K562 (cell line): ENCODE data around the gene CDCA5. TPM values are rescaled to one million over a fixed set of nuclear protein-coding genes. Genes with fewer than 3 reads are reported as not detected.

Source experiments
- ATF1 ChIP-seq, 2 experiments: fragments of 450-650 bp in 1 of 2; IDR thresholded peaks; 2 replicates each; pipeline ENCODE4 v1.6.1; 2016; ENCODE audit warnings: missing compliant biosample characterization in 1 of 2, missing genetic modification characterization in 1 of 2
- EWSR1 ChIP-seq: fragments of 450-650 bp; IDR thresholded peaks from 2 replicates; pipeline ENCODE4 v1.6.1; 2018; ENCODE audit warnings: borderline replicate concordance, mild to moderate bottlenecking, low read depth, moderate library complexity; ENCODE audit not compliant: partially characterized antibody
- GTF2A2 ChIP-seq: IDR thresholded peaks from 2 replicates; pipeline ENCODE4 v1.6.1; 2016; ENCODE audit warnings: mild to moderate bottlenecking, missing genetic modification characterization, missing compliant biosample characterization
- GTF2F1 ChIP-seq: IDR thresholded peaks from 2 replicates; pipeline ENCODE4 v1.6.1; 2011; ENCODE audit warnings: low read depth, low read length, improper control_type of control experiment
- HNRNPK ChIP-seq: fragments of 200-400 bp; formaldehyde crosslinking; IDR thresholded peaks from one replicate; pipeline ENCODE4 v1.6.1; 2018; ENCODE audit warnings: mild to moderate bottlenecking, low read depth, low read length; ENCODE audit not compliant: poor library complexity, severe bottlenecking
- ILK ChIP-seq: fragments of 450-650 bp; IDR thresholded peaks from 2 replicates; pipeline ENCODE4 v1.6.1; 2016; ENCODE audit warnings: missing genetic modification characterization, low read depth, mild to moderate bottlenecking, missing compliant biosample characterization, moderate library complexity, borderline replicate concordance
- KDM5B ChIP-seq: fragments of 200-600 bp; sonication (generic); IDR thresholded peaks from 2 replicates; pipeline ENCODE4 v1.6.1; 2012; ENCODE audit warnings: low read depth, mild to moderate bottlenecking, moderate library complexity, low read length, control low read depth, inconsistent platforms; ENCODE audit not compliant: insufficient replicate concordance
- MAFG ChIP-seq: fragments of 450-650 bp; conservative IDR thresholded peaks from 2 replicates; pipeline ENCODE4 v1.6.1; 2016; ENCODE audit warnings: missing genetic modification characterization, missing compliant biosample characterization
- NFRKB ChIP-seq: fragments of 450-650 bp; IDR thresholded peaks from 2 replicates; pipeline ENCODE4 v1.6.1; 2016; ENCODE audit warnings: low read depth
- NR2F6 ChIP-seq: fragments of 450-650 bp; formaldehyde crosslinking; IDR thresholded peaks from 2 replicates; pipeline ENCODE4 v1.4.0; 2020; ENCODE audit warnings: mild to moderate bottlenecking
- NUFIP1 ChIP-seq: fragments of 450-650 bp; IDR thresholded peaks from 2 replicates; pipeline ENCODE4 v1.6.1; 2018; ENCODE audit not compliant: partially characterized antibody
- TBL1XR1 ChIP-seq, 2 experiments: IDR thresholded peaks; 2 replicates each; pipeline ENCODE4 v1.6.1; 2012; ENCODE audit warnings: improper control_type of control experiment in 2 of 2, low read length in 2 of 2, mild to moderate bottlenecking in 1 of 2
- TCF7L2 ChIP-seq: fragments of 150-350 bp; IDR thresholded peaks from 2 replicates; pipeline ENCODE4 v1.6.1; 2016; ENCODE audit warnings: low read depth, mild to moderate bottlenecking, low read length, moderate library complexity
- ZNF23 ChIP-seq: fragments of 250-450 bp; sonication (Bioruptor Pico); IDR thresholded peaks from 2 replicates; pipeline ENCODE4 v1.4.0; 2020; ENCODE audit warnings: mild to moderate bottlenecking
- polyA plus RNA-seq, 8 experiments: library from polyadenylated mRNA; depleted of rRNA in 4 of 8; stranded (reverse) in 5 of 8; unstranded in 3 of 8; fragments of >200 nt; fragmentation: Nextera tagmentation in 2 of 8; fragmentation: Illumina TruSeq in 1 of 8; extraction: Ambion mirVana in 2 of 8; extraction: Trizol in 1 of 8; gene quantifications; 2 replicates each; pipeline versions ENCODE4 v1.2.1 to v1.2.3, GENCODE V29; 2011 to 2014; ENCODE audit warnings: inconsistent platforms in 1 of 8, missing spikeins in 1 of 8
- total RNA-seq, 7 experiments: library from RNA; depleted of rRNA in 6 of 7; stranded (reverse); fragments of >200 nt in 6 of 7; fragmentation: Illumina TruSeq in 2 of 7; extraction: Trizol in 2 of 7; gene quantifications; 2 replicates each; pipeline versions ENCODE4 v1.2.1 to v1.2.3, GENCODE V29; 2011 to 2021; ENCODE audit warnings: low replicate concordance in 1 of 7
- TF ChIP-seq, protein P1 (sequence below): fragments of 450-650 bp; formaldehyde crosslinking; conservative IDR thresholded peaks from 2 replicates; pipeline ENCODE4 v1.4.0; 2022; ENCODE audit warnings: mild to moderate bottlenecking, missing genetic modification characterization
- TF ChIP-seq, protein P2 (sequence below), 2 experiments: IDR thresholded peaks; 2 replicates each; pipeline ENCODE4 v1.6.1; 2011; ENCODE audit warnings: borderline replicate concordance in 1 of 2, control low read depth in 1 of 2, low read depth in 1 of 2, low read length in 1 of 2, mild to moderate bottlenecking in 1 of 2, mixed read lengths in 1 of 2, moderate library complexity in 1 of 2; ENCODE audit not compliant: insufficient read depth in 1 of 2, insufficient read length in 1 of 2, poor library complexity in 1 of 2, severe bottlenecking in 1 of 2; ENCODE audit errors: extremely low read depth in 1 of 2
- TF ChIP-seq, protein P3 (sequence below): conservative IDR thresholded peaks from 2 replicates; pipeline ENCODE4 v1.6.1; 2011; ENCODE audit warnings: low read depth, mild to moderate bottlenecking, low read length; ENCODE audit not compliant: control insufficient read depth
- TF ChIP-seq, protein P4 (sequence below): fragments of 450-650 bp; IDR thresholded peaks from 2 replicates; pipeline ENCODE4 v1.6.1; 2016; ENCODE audit warnings: antibody characterized with exemption

CDCA5 gene
- total and polyA plus RNA-seq, 9 of the 15 experiments (the other 6 are each of a cell fraction or from before 2014, with no cell fraction given) = 18.9 to 94.3 (median 64.6) TPM

DNA sequence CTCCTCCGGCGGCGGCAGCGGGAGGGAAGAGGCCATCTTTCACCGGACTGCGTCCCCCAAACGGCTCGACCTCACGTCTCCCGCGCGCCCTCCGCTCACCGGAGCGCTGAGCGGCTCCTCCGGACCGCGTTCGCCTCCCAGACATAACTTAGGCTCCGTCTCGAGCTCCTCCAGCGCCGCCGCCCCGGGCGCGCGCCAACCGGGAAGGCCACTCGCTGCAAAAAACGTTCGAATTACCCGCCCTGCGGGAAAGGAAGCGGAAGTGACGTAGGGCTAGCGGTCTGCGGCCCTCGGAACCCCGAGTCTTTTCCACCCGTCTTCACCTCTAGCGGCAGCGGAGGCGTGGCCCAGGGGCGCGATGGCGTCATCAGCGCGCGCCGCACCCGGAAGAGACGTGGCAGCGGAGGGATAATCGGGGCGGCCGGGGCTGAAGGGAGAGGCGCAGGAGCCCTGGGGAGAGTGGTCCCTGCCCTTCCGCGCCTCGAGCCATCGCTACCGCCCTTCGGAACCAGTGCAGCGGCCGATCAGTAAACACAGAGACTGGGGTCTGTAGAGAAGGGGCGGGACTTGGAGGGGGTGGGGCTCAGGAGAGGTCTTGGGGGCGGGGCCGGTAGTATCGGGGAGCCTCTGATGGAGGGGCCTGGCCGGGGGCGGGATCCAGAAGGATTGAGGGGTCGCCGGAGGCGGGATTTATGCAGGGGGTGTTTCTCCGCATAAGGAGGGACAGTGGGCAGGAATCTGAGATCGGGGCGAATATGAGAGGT, at the start of gene CDCA5, which contains the start of gene ZFPL1 (continued):
- TF ChIP-seq KDM5B (peak; percentile 75), NFRKB (no peak; the same call in 1 of the 2 replicates), HNRNPK (no peak), ILK (tag) (no peak), NUFIP1 (no peak), MAFG (tag) (no peak), GTF2A2 (tag) (no peak), GTF2F1 (no peak), NR2F6 (CRISPR knock-in tag) (no peak), EWSR1 (no peak), TCF7L2 (no peak), TBL1XR1 (IDR thresholded peaks at IDR 0.05; ENCODE audit: low read length in 2 of 2) (peak in 1 of 2 experiments; percentile 79; a peak in 2 of 4 replicates), ATF1 (CRISPR knock-in tag; IDR thresholded peaks at IDR 0.05) (peak; percentile 95), ATF1 (tag; IDR thresholded peaks at IDR 0.05) (peak; percentile 99), ZNF23 (CRISPR knock-in tag) (no peak)
- TF ChIP-seq, protein P1, sequence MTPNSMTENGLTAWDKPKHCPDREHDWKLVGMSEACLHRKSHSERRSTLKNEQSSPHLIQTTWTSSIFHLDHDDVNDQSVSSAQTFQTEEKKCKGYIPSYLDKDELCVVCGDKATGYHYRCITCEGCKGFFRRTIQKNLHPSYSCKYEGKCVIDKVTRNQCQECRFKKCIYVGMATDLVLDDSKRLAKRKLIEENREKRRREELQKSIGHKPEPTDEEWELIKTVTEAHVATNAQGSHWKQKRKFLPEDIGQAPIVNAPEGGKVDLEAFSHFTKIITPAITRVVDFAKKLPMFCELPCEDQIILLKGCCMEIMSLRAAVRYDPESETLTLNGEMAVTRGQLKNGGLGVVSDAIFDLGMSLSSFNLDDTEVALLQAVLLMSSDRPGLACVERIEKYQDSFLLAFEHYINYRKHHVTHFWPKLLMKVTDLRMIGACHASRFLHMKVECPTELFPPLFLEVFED (CRISPR knock-in tag) = no peak
- TF ChIP-seq, protein P2, sequence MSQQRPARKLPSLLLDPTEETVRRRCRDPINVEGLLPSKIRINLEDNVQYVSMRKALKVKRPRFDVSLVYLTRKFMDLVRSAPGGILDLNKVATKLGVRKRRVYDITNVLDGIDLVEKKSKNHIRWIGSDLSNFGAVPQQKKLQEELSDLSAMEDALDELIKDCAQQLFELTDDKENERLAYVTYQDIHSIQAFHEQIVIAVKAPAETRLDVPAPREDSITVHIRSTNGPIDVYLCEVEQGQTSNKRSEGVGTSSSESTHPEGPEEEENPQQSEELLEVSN (IDR thresholded peaks at IDR 0.05; ENCODE audit: borderline replicate concordance in 1 of 2, extremely low read depth in 1 of 2, insufficient read depth in 1 of 2, insufficient read length in 1 of 2, low read depth in 1 of 2, low read length in 1 of 2, poor library complexity in 1 of 2, severe bottlenecking in 1 of 2) = peak in 1 of 2 experiments; percentile 43
- TF ChIP-seq, protein P3, sequence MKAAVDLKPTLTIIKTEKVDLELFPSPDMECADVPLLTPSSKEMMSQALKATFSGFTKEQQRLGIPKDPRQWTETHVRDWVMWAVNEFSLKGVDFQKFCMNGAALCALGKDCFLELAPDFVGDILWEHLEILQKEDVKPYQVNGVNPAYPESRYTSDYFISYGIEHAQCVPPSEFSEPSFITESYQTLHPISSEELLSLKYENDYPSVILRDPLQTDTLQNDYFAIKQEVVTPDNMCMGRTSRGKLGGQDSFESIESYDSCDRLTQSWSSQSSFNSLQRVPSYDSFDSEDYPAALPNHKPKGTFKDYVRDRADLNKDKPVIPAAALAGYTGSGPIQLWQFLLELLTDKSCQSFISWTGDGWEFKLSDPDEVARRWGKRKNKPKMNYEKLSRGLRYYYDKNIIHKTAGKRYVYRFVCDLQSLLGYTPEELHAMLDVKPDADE = peak; percentile 89
- TF ChIP-seq, protein P4, sequence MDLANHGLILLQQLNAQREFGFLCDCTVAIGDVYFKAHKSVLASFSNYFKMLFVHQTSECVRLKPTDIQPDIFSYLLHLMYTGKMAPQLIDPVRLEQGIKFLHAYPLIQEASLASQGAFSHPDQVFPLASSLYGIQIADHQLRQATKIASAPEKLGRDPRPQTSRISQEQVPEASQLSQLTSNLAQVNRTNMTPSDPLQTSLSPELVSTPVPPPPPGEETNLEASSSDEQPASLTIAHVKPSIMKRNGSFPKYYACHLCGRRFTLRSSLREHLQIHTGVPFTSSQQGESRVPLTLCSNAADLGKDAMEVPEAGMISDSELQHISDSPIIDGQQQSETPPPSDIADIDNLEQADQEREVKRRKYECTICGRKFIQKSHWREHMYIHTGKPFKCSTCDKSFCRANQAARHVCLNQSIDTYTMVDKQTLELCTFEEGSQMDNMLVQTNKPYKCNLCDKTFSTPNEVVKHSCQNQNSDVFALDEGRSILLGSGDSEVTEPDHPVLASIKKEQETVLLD = 0 out of 2 replicates have a peak, but pooled peaks have one; percentile 18
